SK-N-SH treated with all-trans-retinoic acid at 6 μM for 48 hours (cell line): ENCODE results near the gene STAG1.
"Not testable (repeated sequence)": the region's sequence is repeated elsewhere in the genome, so short reads cannot be mapped to it uniquely, and the experiment has no call there.

Experiments used
- ATAC-seq: fragments of 200-7000 bp; cut with Tn5 transposase; 3 replicates; pipeline ENCODE4 v1.9.1; 2020; ENCODE audit warnings: mild to moderate bottlenecking, moderate library complexity
- BACH2 ChIP-seq: fragments of 250-450 bp; sonication (Bioruptor Pico); IDR thresholded peaks from 2 replicates; pipeline ENCODE4 v1.9.0; 2021; ENCODE audit warnings: mild to moderate bottlenecking, borderline replicate concordance
- CSRNP3 ChIP-seq: fragments of 250-450 bp; sonication (Bioruptor Pico); IDR thresholded peaks from 2 replicates; pipeline ENCODE4 v1.5.1; 2021; ENCODE audit warnings: mild to moderate bottlenecking, moderate library complexity
- ESRRG ChIP-seq: fragments of 250-450 bp; sonication (Bioruptor Pico); IDR thresholded peaks from 2 replicates; pipeline ENCODE4 v1.6.1; 2021; ENCODE audit warnings: mild to moderate bottlenecking
- GLIS3 ChIP-seq: fragments of 250-450 bp; sonication (Bioruptor Pico); IDR thresholded peaks from 2 replicates; pipeline ENCODE4 v1.5.0; 2020; ENCODE audit warnings: mild to moderate bottlenecking, moderate library complexity
- ISL1 ChIP-seq: fragments of 250-450 bp; sonication (Bioruptor Pico); IDR thresholded peaks from 2 replicates; pipeline ENCODE4 v2.1.2; 2022; ENCODE audit warnings: mild to moderate bottlenecking, moderate library complexity
- OSR1 ChIP-seq: fragments of 250-450 bp; sonication (Bioruptor Pico); IDR thresholded peaks from 2 replicates; pipeline ENCODE4 v1.8.0; 2022; ENCODE audit warnings: moderate library complexity, mild to moderate bottlenecking, inconsistent platforms
- PATZ1 ChIP-seq: fragments of 250-450 bp; sonication (Bioruptor Pico); IDR thresholded peaks from 2 replicates; pipeline ENCODE4 v1.8.0; 2020; ENCODE audit warnings: mild to moderate bottlenecking, moderate library complexity, borderline replicate concordance
- POU6F1 ChIP-seq: fragments of 250-450 bp; sonication (Bioruptor Pico); IDR thresholded peaks from 2 replicates; pipeline ENCODE4 v1.8.0; 2021; ENCODE audit warnings: low read depth, mild to moderate bottlenecking, moderate library complexity, borderline replicate concordance
- PPARA ChIP-seq: fragments of 250-450 bp; sonication (Bioruptor Pico); IDR thresholded peaks from 2 replicates; pipeline ENCODE4 v1.5.0; 2020; ENCODE audit warnings: mild to moderate bottlenecking, borderline replicate concordance
- RARB ChIP-seq: fragments of 250-450 bp; sonication (Bioruptor Pico); IDR thresholded peaks from 2 replicates; pipeline ENCODE4 v1.8.0; 2021; ENCODE audit warnings: mild to moderate bottlenecking, moderate library complexity
- SNAI2 ChIP-seq: fragments of 250-450 bp; sonication (Bioruptor Pico); IDR thresholded peaks from 2 replicates; pipeline ENCODE4 v1.5.0; 2020; ENCODE audit warnings: mild to moderate bottlenecking, moderate library complexity
- TCF4 ChIP-seq: fragments of 250-450 bp; sonication (Bioruptor Pico); IDR thresholded peaks from 2 replicates; pipeline ENCODE4 v1.8.0; 2021; ENCODE audit warnings: mild to moderate bottlenecking, moderate library complexity, borderline replicate concordance
- TOX ChIP-seq: fragments of 250-450 bp; sonication (Bioruptor Pico); IDR thresholded peaks from 2 replicates; pipeline ENCODE4 v1.8.0; 2021; ENCODE audit warnings: mild to moderate bottlenecking, moderate library complexity, borderline replicate concordance
- ZC3H10 ChIP-seq: fragments of 250-450 bp; sonication (Bioruptor Pico); IDR thresholded peaks from 2 replicates; pipeline ENCODE4 v1.5.1; 2021; ENCODE audit warnings: mild to moderate bottlenecking, moderate library complexity
- ZFP30 ChIP-seq: fragments of 450-650 bp; formaldehyde crosslinking; IDR thresholded peaks from 2 replicates; pipeline ENCODE4 v1.5.0; 2022; ENCODE audit warnings: mild to moderate bottlenecking, moderate library complexity
- ZNF565 ChIP-seq: fragments of 450-650 bp; formaldehyde crosslinking; conservative IDR thresholded peaks from 2 replicates; pipeline ENCODE4 v1.5.0; 2020; ENCODE audit warnings: low read depth, mild to moderate bottlenecking, moderate library complexity
- ZNF8 ChIP-seq: fragments of 450-650 bp; formaldehyde crosslinking; IDR thresholded peaks from 2 replicates; pipeline ENCODE4 v1.5.0; 2020; ENCODE audit warnings: mild to moderate bottlenecking, moderate library complexity

The STAG1 gene

GRCh38 chr3:136577791-136578190 is 174.4 kb downstream of the STAG1 start:
- no peak for TF ChIP-seq PPARA (CRISPR knock-in tag)
- no peak for ATAC-seq

- no peak for TF ChIP-seq BACH2 (CRISPR knock-in tag)
- no peak for TF ChIP-seq ZNF8 (CRISPR knock-in tag)
- no peak for TF ChIP-seq ISL1 (CRISPR knock-in tag)
- TF ChIP-seq TCF4 (CRISPR knock-in tag): no peak
- TF ChIP-seq TOX: no peak
- no peak for TF ChIP-seq CSRNP3 (CRISPR knock-in tag)
- no peak for TF ChIP-seq SNAI2 (CRISPR knock-in tag)
- TF ChIP-seq PPARA (CRISPR knock-in tag): no peak
- TF ChIP-seq PATZ1 (CRISPR knock-in tag): no peak
- TF ChIP-seq ZNF565: no peak
- no peak for TF ChIP-seq GLIS3 (CRISPR knock-in tag)
- no peak for TF ChIP-seq POU6F1 (CRISPR knock-in tag)
- ATAC-seq: no peak
These were observed 175.7 kb downstream of the STAG1 start for GRCh38 chr3:136576279-136577009.

GRCh38 chr3:136567599-136568188 is 184.5 kb downstream of the STAG1 start:
- TF ChIP-seq ZNF565: no peak
- TF ChIP-seq GLIS3 (CRISPR knock-in tag): no peak
- TF ChIP-seq TOX: no peak
- TF ChIP-seq ESRRG (CRISPR knock-in tag): no peak
- no peak for TF ChIP-seq ISL1 (CRISPR knock-in tag)
- TF ChIP-seq ZC3H10 (CRISPR knock-in tag): no peak
- no peak for TF ChIP-seq OSR1 (CRISPR knock-in tag)
- no peak for TF ChIP-seq PPARA (CRISPR knock-in tag)
- TF ChIP-seq SNAI2 (CRISPR knock-in tag): no peak
- TF ChIP-seq BACH2 (CRISPR knock-in tag): no peak
- TF ChIP-seq, all 23 proteins: peak for 0
- ATAC-seq: no peak

- ATAC-seq: not testable (repeated sequence)
These were observed 187.2 kb downstream of the STAG1 start for GRCh38 chr3:136564962-136565361.

GRCh38 chr3:136562026-136562425 is 190.2 kb downstream of the STAG1 start:
- TF ChIP-seq PPARA (CRISPR knock-in tag): no peak
- no peak for TF ChIP-seq POU6F1 (CRISPR knock-in tag)
- TF ChIP-seq ZFP30: no peak
- no peak for TF ChIP-seq OSR1 (CRISPR knock-in tag)
- no peak for TF ChIP-seq BACH2 (CRISPR knock-in tag)
- no peak for TF ChIP-seq RARB (CRISPR knock-in tag)
- TF ChIP-seq ZC3H10 (CRISPR knock-in tag): no peak
- no peak for ATAC-seq
